CD4-positive, alpha-beta T cell treated with Interleukin-17A for 4 hours (primary cell): ENCODE data around the gene EPHA8.

Experiments used
- DNase-seq: peaks from one replicate; pipeline ENCODE4 v3.0.0-alpha.2; 2020; ENCODE audit warnings: mixed read lengths

EPHA8 gene

GRCh38 chr1:22651941-22652856 is 88.9 kb downstream of the EPHA8 start:
- no peak for DNase-seq

- DNase-seq = no peak
These were observed 89.6 kb downstream of the EPHA8 start, which contains the start of gene C1QB for GRCh38 chr1:22652881-22653316. TSS of gene C1QB (plus strand) at chr1:22653236. CDS start at chr1:22659463, 6,227 bp downstream.
